Anterior cingulate cortex (tissue), 58 donors: Measurements from ENCODE around the gene PGM5.
A peak's percentile ranks its signal among the peaks of the same experiment; 100 is the strongest.

Experiments used
- DNase-seq, 58 donors: peaks; one replicate each; lab custom pipeline; 2025; lab: John Stamatoyannopoulos, UW

Gene PGM5

DNA sequence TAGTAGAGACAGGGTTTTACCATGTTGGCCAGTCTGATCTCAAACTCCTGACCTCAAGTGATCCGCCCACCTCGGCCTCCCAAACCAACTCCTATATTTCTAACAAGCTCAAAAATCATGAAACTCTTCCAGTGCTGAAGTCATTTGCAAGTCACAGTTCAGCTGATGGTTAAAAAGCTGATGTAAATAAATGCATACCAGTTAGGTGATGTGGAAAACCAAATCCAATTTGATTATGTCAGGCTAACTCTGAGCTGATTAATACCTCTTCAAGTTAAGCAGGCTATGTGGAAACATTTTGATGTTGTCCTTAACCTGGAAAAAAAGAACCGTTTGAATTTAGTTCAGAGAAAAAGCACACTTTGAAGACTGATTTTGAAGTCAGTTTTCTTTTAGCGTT lies 133.2 kb downstream of the PGM5 start:
- DNase-seq: no peak

DNA sequence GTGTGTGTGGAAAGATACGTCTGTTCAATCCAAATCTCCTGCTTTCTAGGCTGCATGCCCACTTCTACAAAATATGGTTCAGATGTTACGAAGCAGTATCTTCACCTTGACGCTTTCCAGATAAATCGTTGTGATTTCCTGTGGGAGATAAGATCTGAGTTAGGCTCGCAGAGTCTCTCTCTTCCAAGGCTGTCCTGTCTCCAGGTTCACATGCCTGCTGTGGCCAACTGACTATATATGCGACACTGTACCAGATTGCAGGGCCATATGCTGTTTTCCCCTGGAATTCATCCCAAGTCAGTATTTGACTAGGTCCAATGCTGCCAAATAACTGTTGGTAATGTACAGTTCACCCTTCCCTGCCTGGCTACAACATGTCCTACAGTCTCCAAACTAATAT lies 136.4 kb downstream of the PGM5 start:
- no peak for DNase-seq

DNA sequence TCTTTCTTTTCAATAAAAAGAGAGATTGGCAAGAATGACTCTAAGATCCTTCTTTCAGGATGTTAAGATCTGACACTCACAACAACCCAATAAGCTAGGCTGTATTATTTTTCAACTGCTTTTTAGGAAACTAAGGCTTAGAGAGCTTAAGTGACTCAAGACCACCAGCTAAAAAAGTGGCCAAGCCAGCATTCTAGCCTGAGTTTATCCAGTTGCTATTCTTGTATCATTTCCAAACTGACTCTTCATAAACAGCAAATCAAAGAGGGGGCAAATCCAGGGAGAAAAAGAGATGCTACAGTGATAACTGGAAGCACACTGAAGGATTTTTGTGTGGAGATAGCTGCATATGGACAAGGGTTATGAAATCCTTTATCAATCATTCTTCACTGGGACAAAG lies 137.1 kb downstream of the PGM5 start:
- no peak for DNase-seq

DNA sequence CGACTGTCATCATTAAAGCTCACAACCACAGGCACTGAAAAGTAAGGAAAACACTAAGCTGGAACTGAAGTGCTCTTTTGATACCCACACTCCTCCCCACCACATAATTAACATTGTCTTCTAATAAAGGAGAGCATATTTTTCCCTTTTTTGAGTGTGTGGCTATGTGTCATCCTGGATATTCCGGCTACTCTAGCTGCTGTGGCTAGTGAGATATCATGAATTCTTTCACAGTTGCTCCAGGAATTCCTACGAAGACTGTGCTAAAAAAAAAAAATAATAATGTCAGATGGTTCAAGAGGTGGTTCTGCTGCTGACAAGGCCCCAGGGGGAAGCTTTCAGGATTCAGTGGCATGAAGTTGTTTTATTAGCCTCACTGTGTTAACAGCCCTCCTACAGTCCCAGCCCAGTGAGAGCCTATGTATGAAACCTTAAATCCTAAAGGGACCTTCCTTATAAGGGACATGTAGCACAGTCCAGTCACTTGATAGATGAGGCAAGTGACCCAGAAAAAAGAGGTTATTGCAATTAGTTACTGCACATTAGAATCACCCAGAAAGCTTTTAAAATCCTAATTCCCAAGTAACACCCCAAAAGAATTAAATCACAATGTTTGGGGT lies 137.7 kb downstream of the PGM5 start:
- no peak for DNase-seq

DNA sequence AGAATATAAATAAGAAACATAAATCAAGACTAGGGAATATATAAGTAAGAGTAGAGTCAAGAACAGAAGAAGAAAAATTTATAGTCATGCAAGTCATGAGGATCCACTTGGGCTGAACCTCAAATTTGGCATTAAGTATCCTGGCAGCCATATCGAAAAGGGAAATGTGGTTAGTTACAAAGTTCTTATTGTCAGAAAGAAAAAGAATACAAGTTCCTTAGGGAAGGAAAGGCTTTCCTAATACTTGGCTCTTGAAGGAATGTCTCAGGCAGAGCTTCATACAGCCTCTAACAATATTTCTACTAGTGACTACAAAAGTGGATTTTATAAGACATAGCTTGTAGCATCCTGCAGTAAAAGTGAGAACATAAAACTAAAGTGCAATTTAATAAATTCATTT lies 138.8 kb downstream of the PGM5 start:
- no peak for DNase-seq

DNA sequence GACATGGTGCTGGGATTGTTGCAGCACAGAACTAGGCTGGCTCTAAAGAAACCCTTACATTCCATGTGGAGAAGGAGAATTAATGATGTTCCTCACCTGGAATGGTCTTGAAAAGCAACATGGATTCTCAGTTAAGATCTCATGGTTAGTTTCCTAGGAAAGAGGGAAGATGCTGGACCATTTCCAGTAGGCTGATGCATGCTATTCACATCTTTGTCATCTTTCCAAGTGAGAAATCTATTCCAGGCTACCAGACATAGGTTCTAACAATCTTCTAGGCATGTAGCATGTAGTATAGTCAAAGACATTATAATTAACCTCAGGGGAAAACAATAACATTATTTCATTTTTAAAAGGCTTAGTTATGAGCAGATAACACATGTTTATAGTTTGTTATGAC lies 139.9 kb downstream of the PGM5 start:
- no peak for DNase-seq

DNA sequence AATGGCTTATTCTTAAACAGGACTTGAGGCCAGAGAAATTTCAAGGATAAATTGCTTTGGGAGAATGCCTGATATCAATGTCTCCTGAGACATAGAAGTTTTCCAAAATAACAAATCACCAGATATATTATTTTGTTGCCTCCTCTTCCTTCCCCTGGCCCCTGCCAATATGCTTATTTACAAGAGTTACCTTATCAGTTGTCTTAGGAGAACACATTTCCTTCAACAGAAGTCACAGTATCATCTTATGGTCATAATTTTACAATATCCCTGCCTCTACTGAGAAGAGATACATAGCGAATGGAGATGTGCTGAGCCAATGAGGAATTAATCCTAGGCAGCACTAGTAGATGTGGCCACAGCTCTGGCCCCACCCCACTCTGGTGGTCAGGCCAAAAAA lies 141.2 kb downstream of the PGM5 start:
- no peak for DNase-seq

DNA sequence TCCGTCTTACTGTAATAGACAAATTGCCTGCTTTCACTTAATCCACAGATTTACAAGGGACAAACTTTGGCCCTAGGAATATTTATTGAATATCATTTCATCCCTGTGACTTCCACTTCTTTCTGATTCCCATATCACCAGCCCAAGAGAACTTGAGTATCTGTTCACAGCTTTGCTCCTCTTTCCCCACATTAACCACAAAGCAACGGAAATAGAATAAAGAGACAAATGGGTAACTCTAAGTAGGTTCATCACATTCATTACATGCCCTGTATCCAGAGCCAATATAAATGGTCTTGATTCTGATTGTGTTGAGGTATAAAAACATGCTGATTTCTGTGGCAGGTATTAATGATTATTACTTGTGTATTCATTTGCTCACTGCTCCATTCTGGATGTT lies 142.4 kb downstream of the PGM5 start:
- DNase-seq: no peak

DNA sequence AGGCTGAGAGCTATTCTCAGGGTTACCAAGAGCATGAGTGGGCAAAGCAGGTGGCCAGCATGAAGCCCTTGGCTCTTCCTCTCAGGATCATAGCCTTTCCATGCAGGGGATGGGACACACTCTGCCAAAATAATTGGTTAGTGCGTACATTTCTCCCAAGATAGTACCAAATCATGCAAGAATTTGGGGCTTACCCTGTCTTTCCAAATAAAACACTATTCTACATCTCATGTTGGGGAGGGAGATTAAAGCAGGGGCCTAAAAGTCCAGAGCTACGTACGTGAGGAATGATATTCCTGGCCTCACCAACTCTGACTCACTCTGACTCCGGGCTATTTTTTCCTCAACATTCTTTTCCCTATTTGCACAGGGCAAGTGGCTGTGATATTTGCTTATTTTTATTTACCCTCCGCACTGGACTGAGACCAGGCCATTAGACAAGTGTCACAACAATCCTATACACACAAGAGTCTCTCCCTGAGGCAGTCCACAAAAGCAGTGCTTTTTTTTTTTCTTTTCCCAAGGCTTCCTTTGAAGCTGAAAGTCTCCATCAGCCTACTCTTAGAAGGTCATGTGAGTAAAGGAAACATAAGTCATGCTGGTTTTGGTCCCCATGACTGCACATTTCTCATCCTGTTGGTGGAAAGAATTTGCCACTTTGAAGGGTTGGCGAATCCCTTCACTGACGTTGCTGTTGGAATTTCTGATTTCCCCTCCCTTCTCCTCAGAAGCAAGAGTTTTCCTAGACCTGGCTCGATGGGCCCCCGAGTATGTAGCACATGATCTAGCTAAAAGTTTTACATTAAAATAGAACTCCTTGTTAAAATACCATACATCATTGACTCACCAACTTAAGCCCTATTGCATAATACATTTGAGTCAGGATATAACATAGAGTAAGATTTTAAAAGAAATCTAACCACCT lies 144.3 kb downstream of the PGM5 start:
- no peak for DNase-seq

DNA sequence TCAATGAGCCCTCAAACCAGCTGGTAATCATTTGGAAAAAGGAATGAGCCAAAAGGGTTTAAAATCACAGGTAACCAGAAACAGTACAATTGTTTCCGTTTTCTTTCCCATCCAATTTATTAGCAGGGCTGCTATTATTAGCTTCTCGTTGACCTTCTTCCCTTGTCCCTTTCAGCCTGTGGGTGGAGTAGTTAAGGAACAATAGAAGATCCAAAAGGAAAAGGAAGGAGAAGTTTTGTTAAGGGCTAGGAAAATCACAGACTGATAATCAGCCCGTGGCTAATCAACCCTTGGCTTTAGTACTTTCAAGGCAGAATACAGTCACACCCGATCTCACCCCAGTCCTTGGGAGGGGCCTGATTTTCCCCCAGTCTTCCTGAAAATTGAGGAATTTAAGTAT lies 145.9 kb downstream of the PGM5 start:
- no peak for DNase-seq

DNA sequence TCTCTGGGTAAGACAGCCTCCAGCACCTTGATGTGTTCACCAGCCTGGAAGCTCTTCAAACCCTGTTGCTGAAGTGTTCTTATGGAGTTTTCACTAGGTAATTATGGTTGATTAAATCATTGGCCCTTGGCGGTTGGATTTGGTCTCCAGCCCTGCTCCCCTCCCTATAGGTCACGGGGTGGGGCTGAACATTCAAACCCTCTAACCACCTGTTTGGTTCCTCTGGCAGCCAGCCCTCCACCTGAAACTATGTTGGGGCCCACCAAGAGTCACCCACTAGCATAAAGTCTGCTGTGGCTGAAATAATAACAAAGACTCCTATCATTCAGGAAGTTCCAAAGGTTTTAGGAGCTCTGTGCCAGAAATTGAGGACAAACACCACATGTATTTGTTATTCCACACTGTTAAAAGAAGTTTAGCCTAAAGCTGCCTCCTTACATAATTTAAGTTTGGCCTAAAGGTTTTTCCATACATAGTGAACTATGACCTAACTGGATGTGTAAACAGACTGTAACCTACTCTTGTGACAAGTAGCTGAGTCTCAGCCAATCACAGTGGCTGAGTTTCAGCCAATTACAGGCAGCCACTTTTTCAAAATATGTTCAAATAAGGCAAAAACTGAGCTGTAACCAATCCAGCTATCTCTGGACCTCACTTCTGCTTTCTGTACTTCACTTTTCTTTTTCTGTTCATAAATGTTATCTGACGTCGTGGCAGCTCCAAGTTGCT lies 149.4 kb downstream of the PGM5 start:
- no peak for DNase-seq

DNA sequence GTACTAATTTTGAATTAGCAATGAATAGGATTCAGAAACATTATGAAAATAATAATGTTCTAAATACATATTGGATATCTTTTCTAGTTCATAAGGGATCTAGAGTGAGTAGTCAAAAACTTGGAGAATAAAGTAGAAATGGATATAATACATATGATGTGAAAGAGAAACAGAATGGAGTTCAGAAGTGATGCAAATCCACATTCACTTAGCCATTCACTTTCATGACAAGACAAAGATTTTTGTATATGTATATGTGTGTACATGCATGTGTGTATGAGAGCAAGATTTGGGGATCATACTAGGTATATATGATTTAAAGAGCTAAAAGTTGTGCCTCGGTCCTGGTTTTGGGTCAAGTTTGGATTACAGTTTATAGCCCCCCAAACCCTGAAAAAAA lies 150.1 kb downstream of the PGM5 start:
- DNase-seq: no peak

DNA sequence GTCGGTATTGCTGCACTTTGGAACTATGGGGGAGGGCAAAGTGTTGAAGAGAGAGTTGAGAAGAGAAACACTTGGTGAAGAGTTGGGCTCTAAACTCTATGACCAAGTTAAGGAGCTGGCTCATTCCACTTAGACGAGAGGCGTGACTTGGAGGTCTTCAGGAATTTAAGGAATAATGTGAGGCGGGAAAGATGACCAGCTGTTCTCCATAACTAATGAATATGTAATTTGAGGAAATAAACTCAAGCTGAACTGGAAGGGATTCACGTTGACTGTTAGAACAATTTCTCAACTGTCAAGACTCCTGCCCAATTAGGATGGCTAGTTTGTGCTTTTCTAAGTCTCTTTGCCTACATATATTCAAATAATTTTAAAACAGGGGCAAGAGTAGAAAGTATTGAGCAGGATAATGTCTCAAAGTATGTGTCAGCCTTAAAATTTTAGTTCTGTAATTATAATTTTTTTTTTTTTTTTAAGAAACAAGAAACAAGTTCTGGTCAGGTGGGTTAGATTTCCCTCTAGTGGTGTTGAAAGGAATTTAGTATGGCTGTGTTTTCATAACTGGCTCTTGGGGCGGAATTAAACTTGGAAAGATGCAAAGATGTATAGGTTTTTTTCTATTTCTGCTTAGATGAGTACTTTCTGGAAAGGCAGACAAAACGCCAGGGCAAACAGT lies 150.9 kb downstream of the PGM5 start:
- DNase-seq: peak in 1 of 58 donors; percentile 6

DNA sequence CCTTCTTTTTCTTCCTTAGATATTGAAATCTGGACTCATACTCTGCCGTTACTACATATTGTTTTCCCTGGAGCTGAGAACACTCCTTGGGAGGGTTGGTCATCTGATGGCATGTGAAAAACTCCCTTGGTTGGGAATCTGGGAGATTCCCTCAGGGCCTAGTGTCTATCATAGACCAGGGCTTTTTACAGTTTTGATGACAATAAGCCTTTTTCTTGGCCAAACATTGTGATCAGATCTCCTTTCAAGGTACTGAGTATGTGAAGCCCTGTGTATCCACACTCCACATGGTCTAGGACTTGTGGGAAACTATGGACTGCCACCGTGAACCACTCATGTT lies 151.4 kb downstream of the PGM5 start:
- DNase-seq: no peak

DNA sequence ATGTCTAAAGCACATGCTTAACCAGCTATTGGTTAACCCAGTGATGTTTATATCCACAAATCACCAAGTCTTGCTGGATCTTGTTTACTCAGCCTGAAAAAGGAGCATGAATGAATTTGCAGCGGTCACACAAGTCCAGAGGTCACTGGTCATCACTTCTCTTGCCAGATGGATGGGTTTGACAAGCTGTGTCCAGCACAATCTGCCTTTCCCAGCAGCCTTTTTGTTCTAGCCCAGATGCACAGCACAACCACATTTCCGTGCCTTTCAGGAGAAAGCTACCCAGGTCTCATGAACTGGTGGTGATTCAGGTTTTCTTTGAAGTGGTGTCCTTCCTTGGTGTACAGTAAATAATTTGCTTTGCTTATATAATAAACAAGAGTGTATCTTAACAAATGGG lies 152.1 kb downstream of the PGM5 start:
- no peak for DNase-seq

DNA sequence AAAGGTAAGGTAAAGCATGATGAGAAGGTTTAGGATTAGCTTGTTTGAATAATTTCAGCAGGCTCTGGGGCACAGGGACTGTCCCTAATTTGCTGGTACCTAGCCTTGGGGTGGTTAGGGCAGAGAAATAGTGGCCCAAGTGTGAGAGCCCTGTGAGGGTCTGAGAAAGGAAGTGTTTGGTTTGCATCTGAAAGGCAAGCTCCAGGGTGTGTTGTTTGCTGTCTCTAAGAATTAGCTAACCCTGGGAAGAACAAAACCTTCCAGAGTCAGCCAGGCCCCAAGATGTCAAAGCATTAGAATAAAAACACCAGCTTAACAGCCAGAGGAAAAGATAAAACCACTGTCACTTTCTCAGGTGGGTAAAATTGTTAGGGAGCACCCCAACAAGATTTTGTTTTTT lies 153.3 kb downstream of the PGM5 start:
- no peak for DNase-seq

DNA sequence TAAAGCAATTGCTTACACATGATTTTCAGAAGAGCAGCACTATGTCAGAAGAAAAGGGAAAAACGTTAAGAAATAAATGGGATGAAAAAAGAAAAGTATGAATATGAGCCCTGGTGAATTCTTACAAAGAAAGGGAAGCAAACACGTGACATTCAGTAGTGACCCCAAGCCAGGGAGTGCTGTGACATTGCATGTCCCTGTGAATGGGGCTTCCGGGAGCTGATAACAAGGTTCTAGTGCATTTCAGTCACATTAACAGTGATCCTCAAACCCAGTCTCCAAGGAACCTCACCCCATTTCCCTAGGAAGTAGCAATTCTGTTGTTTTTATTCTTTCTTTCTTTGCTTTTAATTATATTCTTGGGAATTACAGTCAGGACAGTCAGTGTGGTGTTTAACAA lies 157.0 kb downstream of the PGM5 start:
- DNase-seq: no peak

DNA sequence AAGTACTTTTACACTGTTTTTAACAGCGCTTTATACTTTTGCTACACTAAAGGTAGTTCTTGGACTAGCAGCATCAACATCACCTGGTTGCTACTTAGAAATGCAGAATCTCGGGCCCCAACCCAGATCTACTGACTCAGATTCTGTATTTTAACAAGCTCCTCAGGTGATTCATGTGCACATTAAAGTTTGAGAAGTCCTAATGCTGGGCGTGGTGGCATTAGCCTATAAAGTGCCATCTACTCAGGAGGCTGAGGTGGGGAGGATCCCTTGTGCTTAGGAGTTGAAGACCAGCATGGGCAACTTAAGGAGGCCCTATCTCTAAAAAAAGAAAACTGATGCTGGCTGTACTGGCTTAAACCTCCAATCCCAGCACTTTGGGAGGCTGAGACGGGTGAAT lies 157.6 kb downstream of the PGM5 start:
- no peak for DNase-seq

DNA sequence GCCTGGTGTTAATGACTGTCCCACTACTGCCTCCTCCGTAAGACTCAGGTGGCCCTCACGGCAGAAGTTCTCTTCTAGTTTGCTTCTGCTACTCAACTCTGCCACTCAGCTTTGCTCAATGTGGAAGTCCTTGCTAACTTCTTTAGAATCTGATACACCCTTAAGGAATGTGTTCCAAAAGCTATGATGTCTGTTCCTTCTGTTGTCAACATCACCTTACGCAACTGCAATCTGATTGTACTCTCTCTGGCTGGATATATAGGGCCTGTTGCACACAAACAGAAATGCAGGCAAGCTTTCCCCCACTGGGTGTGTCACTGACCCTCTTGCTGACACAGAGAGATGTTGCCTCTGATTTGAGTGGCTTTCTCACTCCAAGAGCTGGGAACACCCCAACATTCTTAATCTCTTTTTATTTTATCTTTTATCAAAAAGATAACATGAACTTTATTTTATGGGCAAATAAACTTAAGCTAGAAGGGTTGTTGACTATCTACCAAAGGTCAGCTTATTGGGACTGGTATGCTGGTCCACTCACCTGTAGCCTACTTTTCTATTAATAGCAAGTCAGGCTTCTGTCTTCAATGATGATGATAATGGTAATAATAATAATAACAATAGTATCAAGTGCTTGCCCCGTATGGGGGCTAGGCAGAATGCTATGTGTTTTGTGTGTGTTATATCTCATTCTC lies 159.1 kb downstream of the PGM5 start:
- no peak for DNase-seq

DNA sequence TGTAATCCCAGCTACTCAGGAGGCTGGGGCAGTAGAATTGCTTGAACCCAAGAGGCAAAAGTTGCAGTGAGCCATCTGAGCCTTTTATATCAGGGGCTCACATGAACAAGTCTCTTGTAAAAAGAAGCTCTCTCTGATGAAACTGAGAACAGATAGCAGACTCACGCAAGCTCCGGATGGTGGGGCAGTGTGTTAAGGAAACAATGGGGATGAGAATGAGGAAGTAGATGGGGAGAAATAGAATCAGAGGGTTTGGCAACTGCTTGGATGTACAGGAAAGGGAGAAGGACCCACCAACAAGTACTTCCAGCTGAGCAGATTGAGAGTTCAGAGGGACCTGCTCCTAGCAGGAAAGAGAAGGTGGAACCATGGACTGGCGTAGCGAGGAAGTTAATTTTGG lies 165.7 kb downstream of the PGM5 start:
- peak in 3 of 58 donors; percentile 2 to 6 (median 4) for DNase-seq
